ENCODE results near the gene ZBTB16.
A peak's percentile ranks its signal among the peaks of the same experiment; 100 is the strongest.

ZBTB16 gene

GRCh38 chr11:114145166-114145775 lies 85.8 kb downstream of the ZBTB16 start:
- no peak for DNase-seq (ENCODE audit: low spot score)
- Histone ChIP-seq H3K27ac (peak overlapping the region; percentile 98 to 99), H3K4me3 (no peak overlapping the region)
- TF ChIP-seq CTCF (IDR thresholded peaks at IDR 0.05) = no peak

- Histone ChIP-seq H3K27ac (peak overlapping the region; percentile 98 to 99), H3K4me3 (peak overlapping the region; percentile 12)
- DNase-seq (ENCODE audit: low spot score) = no peak
- no peak for TF ChIP-seq CTCF (IDR thresholded peaks at IDR 0.05)
Observed at GRCh38 chr11:114147375-114148012, 88.0 kb downstream of the ZBTB16 start.

DNA sequence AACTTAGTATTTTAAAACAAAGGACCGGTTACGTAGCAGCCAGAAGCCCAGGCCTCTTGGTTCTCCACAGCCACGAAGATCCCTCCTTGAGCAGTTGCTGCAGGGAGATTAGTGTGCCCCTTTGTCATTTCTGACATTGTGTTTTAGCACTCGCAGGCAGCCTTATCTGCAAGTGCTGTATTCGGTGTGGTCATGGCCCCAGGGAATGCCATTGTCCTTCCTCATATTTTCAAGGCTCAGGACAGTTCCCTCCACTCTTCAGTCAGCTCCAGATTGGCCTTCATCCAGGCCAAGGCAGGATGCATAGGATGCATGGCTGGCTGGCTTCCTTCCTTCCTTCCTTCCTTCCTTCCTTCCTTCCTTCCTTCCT lies 88.5 kb downstream of the ZBTB16 start:
- no peak for DNase-seq (ENCODE audit: low spot score)
- H3K27ac ChIP-seq = peak overlapping the region; percentile 98 to 99
- peak overlapping the region; percentile 12 for H3K4me3 ChIP-seq
- TF ChIP-seq CTCF (IDR thresholded peaks at IDR 0.05) = no peak

DNA sequence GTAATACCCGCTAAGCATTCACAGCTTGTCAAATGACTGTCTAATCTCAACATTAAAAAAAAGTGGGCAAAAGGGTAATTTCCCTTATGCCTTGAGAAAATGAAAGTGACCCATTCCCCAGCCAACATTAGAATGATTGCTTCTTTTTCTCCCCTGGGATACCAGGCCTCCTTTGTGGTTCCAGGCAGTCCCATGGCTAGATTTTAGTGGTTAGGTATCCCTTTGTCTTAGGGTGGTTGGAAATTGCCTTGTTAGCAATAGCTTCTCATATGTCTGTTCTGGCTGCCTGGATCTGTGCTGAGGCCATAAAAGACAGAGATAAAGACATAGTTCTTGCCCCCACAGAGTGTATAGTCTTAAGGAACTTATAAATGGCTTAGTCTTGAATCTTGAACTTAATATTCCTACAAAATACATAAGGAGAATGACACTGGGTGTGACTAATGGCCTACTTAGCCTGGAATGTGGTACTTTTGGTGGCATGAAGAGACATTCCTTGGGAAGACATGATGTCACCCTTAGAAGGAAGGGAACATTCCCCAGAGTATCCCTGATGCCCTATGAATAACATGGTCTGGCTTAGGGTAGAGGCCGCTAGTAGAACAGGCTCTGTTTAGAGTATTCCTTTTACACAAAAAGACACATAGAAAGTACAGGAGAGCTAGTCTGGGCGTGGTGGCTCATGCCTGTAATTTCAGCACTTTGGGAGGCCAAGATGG lies 90.3 kb downstream of the ZBTB16 start:
- no peak for DNase-seq (ENCODE audit: low spot score)
- no peak for TF ChIP-seq CTCF (IDR thresholded peaks at IDR 0.05)
- Histone ChIP-seq H3K4me3 (no peak overlapping the region), H3K27ac (peak overlapping the region; percentile 98 to 99)

GRCh38 chr11:114150671-114151070 lies 91.2 kb downstream of the ZBTB16 start:
- DNase-seq (ENCODE audit: low spot score) = no peak
- Histone ChIP-seq H3K4me3 (no peak overlapping the region), H3K27ac (peak overlapping the region; percentile 98 to 99)
- no peak for TF ChIP-seq CTCF (IDR thresholded peaks at IDR 0.05)

DNA sequence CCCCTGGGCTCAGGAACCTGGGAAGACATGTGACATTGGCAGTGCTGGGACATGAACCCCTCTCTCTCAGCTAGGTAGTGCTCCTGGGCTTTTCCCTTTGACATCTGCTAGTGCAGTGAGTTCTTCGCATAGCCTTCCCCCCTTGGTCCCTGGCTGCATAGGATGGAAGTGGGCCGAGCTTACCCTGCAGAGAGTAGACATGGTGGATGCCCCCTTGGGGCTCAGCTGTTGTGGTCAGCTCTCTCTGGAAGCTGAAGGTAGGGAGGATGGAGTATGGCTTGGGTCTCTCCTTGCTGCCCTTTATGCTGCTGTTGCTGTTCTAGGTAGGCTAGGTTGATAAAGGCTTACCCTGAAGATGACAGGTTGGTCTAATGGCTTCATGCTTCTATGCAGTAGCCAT lies 92.1 kb downstream of the ZBTB16 start:
- no peak for TF ChIP-seq CTCF (IDR thresholded peaks at IDR 0.05)
- H3K27ac ChIP-seq = peak overlapping the region; percentile 98 to 99
- no peak for DNase-seq (ENCODE audit: low spot score)

More for the DNA sequence above, 92.1 kb downstream of the ZBTB16 start:
- H3K4me3 ChIP-seq = no peak overlapping the region
